Neural cell (in vitro differentiated cells): ENCODE data around the gene RASSF4. TPM values are rescaled to one million over a fixed set of nuclear protein-coding genes. Genes with fewer than 3 reads are reported as not detected.

Source experiments
- H2AFZ ChIP-seq: fragments of 200-600, 300-800 bp; sonication (generic), shearing (Covaris generic); 2 replicates; pipeline ENCODE4 v1.6.0; 2014; ENCODE audit warnings: low read depth, mild to moderate bottlenecking, antibody characterized with exemption, low read length, moderate library complexity
- H3F3A ChIP-seq: fragments of 200-600 bp; shearing (Covaris generic); 2 replicates; pipeline ENCODE4 v1.6.1; 2016; ENCODE audit warnings: mild to moderate bottlenecking, moderate library complexity, mixed read lengths, antibody characterized with exemption, low read length; ENCODE audit not compliant: insufficient read depth, poor library complexity, severe bottlenecking
- H3K27ac ChIP-seq: fragments of 200-600, 300-800 bp; sonication (generic), shearing (Covaris generic); 2 replicates; pipeline ENCODE4 v1.5.1; 2014; ENCODE audit warnings: mild to moderate bottlenecking, low read length, moderate library complexity
- H3K27me3 ChIP-seq: fragments of 300-800, 200-600 bp; sonication (generic), shearing (Covaris generic); 2 replicates; pipeline ENCODE4 v1.6.0; 2014; ENCODE audit warnings: mild to moderate bottlenecking, low read depth, low read length, moderate library complexity; ENCODE audit not compliant: insufficient read depth
- H3K36me3 ChIP-seq: fragments of 300-800, 200-600 bp; sonication (generic), shearing (Covaris generic); 2 replicates; pipeline ENCODE4 v1.5.1; 2014; ENCODE audit warnings: mild to moderate bottlenecking, antibody characterized with exemption, low read length, moderate library complexity; ENCODE audit not compliant: insufficient read depth
- H3K4me2 ChIP-seq: fragments of 300-800, 200-600 bp; sonication (generic), shearing (Covaris generic); 2 replicates; pipeline ENCODE4 v1.6.0; 2014; ENCODE audit warnings: mild to moderate bottlenecking, low read length
- H3K4me3 ChIP-seq: fragments of 300-800, 200-600 bp; sonication (generic), shearing (Covaris generic); 2 replicates; pipeline ENCODE4 v1.5.1; 2014; ENCODE audit warnings: mild to moderate bottlenecking, low read length, moderate library complexity
- H3K79me2 ChIP-seq: fragments of 200-600 bp; shearing (Covaris generic); replicated peaks from 2 replicates; pipeline ENCODE4 v1.6.0; 2014; ENCODE audit warnings: mild to moderate bottlenecking, low read length, moderate library complexity; ENCODE audit not compliant: insufficient read depth
- H3K9ac ChIP-seq: fragments of 300-800, 200-600 bp; sonication (generic), shearing (Covaris generic); 2 replicates; pipeline ENCODE4 v1.6.1; 2016; ENCODE audit warnings: mild to moderate bottlenecking, low read length, mixed read lengths
- H3K9me2 ChIP-seq: fragments of 200-600 bp; shearing (Covaris generic); 2 replicates; pipeline ENCODE4 v1.6.1; 2016; ENCODE audit warnings: mild to moderate bottlenecking, low read length, mixed read lengths; ENCODE audit not compliant: insufficient read depth
- H3K9me3 ChIP-seq: fragments of 200-600, 300-800 bp; sonication (generic), shearing (Covaris generic); 2 replicates; pipeline ENCODE4 v1.6.1; 2016; ENCODE audit warnings: mild to moderate bottlenecking, mixed run types, low read length, moderate library complexity, mixed read lengths
- H4K20me1 ChIP-seq: fragments of 200-600 bp; shearing (Covaris generic); 2 replicates; pipeline ENCODE4 v1.6.1; 2016; ENCODE audit warnings: mild to moderate bottlenecking, mixed run types; ENCODE audit not compliant: insufficient read depth
- EP300 ChIP-seq: fragments of 450-650 bp; conservative IDR thresholded peaks from 2 replicates; pipeline ENCODE4 v1.6.1; 2014; ENCODE audit warnings: antibody characterized with exemption, mild to moderate bottlenecking, moderate library complexity; ENCODE audit not compliant: poor library complexity, severe bottlenecking
- EZH2 ChIP-seq: fragments of 200-600, 300-800 bp; shearing (Covaris generic), sonication (generic); IDR thresholded peaks from 2 replicates; pipeline ENCODE4 v1.6.1; 2014; ENCODE audit warnings: antibody characterized with exemption, low read length, borderline replicate concordance, mild to moderate bottlenecking; ENCODE audit not compliant: insufficient read depth, poor library complexity, severe bottlenecking
- MXI1 ChIP-seq: fragments of 450-650 bp; conservative IDR thresholded peaks from 2 replicates; pipeline ENCODE4 v1.6.1; 2014; ENCODE audit warnings: antibody characterized with exemption, mild to moderate bottlenecking; ENCODE audit not compliant: poor library complexity, severe bottlenecking
- POLR2AphosphoS5 ChIP-seq: IDR thresholded peaks from 2 replicates; pipeline ENCODE4 v1.6.1; 2012
- RAD21 ChIP-seq: fragments of 450-650 bp; conservative IDR thresholded peaks from 2 replicates; pipeline ENCODE4 v1.6.1; 2014; ENCODE audit warnings: antibody characterized with exemption, mild to moderate bottlenecking, moderate library complexity
- SMC3 ChIP-seq: fragments of 450-650 bp; conservative IDR thresholded peaks from 2 replicates; pipeline ENCODE4 v1.6.1; 2014; ENCODE audit warnings: antibody characterized with exemption, mild to moderate bottlenecking, moderate library complexity; ENCODE audit not compliant: poor library complexity
- TAF1 ChIP-seq: IDR thresholded peaks from 2 replicates; pipeline ENCODE4 v1.6.1; 2012; ENCODE audit warnings: low read depth
- polyA plus RNA-seq: library from polyadenylated mRNA; depleted of rRNA; stranded (reverse); fragments of >200 nt; gene quantifications from 2 replicates; pipeline ENCODE4 v1.2.3, GENCODE V29; 2014
- TF ChIP-seq, protein P1 (sequence below): IDR thresholded peaks from 2 replicates; pipeline ENCODE4 v1.6.1; 2012; ENCODE audit warnings: borderline replicate concordance
- TF ChIP-seq, protein P2 (sequence below): fragments of 450-650 bp; IDR thresholded peaks from 2 replicates; pipeline ENCODE4 v1.5.1; 2014; ENCODE audit warnings: antibody characterized with exemption, mild to moderate bottlenecking, moderate library complexity; ENCODE audit not compliant: poor library complexity, severe bottlenecking

Gene RASSF4
- polyA plus RNA-seq, 1 donor from 2014 or later: 10.2 TPM

DNA sequence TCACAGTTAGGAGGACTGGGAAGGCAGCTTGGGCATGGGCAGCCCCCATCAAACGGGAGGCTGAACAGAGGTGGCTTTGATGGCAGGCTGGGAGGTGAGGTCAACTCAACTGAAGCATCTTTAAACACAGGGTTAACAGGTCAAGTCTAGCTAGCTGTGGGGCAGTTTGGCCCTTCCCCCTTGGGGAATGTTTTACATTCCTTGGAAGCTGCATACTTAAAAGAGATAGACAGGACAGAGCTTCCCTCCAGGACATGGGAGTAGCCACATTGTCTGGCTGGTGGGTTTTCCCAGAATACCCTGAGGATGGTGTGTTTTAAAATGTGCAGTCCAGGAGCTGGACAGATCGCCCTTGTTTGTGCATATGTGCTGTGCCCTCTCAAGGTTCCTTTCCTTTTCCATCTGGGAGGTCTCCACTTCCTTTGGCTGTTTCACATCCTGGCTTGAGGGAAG is 6.8 kb upstream of the RASSF4 start:
- Histone ChIP-seq H3K4me2 (no peak overlapping the region), H3F3A (no peaks in the 10 kb centered on the region), H3K27ac (no peak overlapping the region)

DNA sequence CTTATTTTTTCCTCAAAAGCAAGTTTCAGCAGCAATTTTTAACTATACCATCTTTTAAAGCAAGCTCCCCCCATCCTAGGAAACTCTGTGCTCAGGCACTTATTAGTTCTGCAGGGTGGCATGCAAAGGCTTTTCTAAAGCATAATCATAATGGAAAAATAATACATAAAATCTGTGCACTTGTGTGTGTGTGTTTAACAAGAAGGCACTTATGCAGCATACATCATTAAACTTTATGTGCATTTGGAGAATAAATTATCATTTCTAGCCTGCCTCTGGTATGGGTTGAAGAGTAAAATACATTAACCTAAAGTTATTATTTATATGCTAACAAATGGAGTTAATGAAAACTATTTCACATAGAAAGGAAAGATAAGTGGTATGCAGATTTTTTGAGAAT is 5.6 kb upstream of the RASSF4 start:
- Histone ChIP-seq H3K79me2 (no peaks in the 10 kb centered on the region), H3K4me2 (no peak overlapping the region), H3K9ac (no peak overlapping the region), H4K20me1 (no peaks in the 10 kb centered on the region), H3K9me3 (no peaks in the 10 kb centered on the region), H3K27ac (no peak overlapping the region), H3K9me2 (no peaks in the 10 kb centered on the region), H2AFZ (no peak overlapping the region), H3F3A (no peaks in the 10 kb centered on the region), H3K4me3 (no peak overlapping the region), H3K36me3 (no peaks in the 10 kb centered on the region), H3K27me3 (no peaks in the 10 kb centered on the region)
- TF ChIP-seq MXI1: no peak
- TF ChIP-seq TAF1: no peak
- no peak for TF ChIP-seq POLR2AphosphoS5
- no peak for TF ChIP-seq EZH2
- TF ChIP-seq, protein P1, sequence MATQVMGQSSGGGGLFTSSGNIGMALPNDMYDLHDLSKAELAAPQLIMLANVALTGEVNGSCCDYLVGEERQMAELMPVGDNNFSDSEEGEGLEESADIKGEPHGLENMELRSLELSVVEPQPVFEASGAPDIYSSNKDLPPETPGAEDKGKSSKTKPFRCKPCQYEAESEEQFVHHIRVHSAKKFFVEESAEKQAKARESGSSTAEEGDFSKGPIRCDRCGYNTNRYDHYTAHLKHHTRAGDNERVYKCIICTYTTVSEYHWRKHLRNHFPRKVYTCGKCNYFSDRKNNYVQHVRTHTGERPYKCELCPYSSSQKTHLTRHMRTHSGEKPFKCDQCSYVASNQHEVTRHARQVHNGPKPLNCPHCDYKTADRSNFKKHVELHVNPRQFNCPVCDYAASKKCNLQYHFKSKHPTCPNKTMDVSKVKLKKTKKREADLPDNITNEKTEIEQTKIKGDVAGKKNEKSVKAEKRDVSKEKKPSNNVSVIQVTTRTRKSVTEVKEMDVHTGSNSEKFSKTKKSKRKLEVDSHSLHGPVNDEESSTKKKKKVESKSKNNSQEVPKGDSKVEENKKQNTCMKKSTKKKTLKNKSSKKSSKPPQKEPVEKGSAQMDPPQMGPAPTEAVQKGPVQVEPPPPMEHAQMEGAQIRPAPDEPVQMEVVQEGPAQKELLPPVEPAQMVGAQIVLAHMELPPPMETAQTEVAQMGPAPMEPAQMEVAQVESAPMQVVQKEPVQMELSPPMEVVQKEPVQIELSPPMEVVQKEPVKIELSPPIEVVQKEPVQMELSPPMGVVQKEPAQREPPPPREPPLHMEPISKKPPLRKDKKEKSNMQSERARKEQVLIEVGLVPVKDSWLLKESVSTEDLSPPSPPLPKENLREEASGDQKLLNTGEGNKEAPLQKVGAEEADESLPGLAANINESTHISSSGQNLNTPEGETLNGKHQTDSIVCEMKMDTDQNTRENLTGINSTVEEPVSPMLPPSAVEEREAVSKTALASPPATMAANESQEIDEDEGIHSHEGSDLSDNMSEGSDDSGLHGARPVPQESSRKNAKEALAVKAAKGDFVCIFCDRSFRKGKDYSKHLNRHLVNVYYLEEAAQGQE: no peak
- no peak for TF ChIP-seq EP300
- no peak for TF ChIP-seq SMC3
- no peak for TF ChIP-seq RAD21
- TF ChIP-seq, protein P2, sequence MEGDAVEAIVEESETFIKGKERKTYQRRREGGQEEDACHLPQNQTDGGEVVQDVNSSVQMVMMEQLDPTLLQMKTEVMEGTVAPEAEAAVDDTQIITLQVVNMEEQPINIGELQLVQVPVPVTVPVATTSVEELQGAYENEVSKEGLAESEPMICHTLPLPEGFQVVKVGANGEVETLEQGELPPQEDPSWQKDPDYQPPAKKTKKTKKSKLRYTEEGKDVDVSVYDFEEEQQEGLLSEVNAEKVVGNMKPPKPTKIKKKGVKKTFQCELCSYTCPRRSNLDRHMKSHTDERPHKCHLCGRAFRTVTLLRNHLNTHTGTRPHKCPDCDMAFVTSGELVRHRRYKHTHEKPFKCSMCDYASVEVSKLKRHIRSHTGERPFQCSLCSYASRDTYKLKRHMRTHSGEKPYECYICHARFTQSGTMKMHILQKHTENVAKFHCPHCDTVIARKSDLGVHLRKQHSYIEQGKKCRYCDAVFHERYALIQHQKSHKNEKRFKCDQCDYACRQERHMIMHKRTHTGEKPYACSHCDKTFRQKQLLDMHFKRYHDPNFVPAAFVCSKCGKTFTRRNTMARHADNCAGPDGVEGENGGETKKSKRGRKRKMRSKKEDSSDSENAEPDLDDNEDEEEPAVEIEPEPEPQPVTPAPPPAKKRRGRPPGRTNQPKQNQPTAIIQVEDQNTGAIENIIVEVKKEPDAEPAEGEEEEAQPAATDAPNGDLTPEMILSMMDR: no peak

More for the DNA sequence above, 6.8 kb upstream of the RASSF4 start:
- Histone ChIP-seq H3K79me2 (no peaks in the 10 kb centered on the region), H3K36me3 (no peaks in the 10 kb centered on the region), H3K9ac (no peak overlapping the region), H3K9me2 (no peaks in the 10 kb centered on the region), H3K9me3 (no peaks in the 10 kb centered on the region), H3K27me3 (no peaks in the 10 kb centered on the region), H2AFZ (no peak overlapping the region), H4K20me1 (no peaks in the 10 kb centered on the region), H3K4me3 (no peak overlapping the region)
- TF ChIP-seq SMC3 (no peak), MXI1 (no peak), RAD21 (no peak), EP300 (no peak), POLR2AphosphoS5 (no peak), TAF1 (no peak), EZH2 (no peak)
- TF ChIP-seq, protein P1: no peak
- TF ChIP-seq, protein P2: no peak
